ENCODE data around the gene LRP5. TPM values are rescaled to one million over a fixed set of nuclear protein-coding genes. Genes with fewer than 3 reads are reported as not detected.

Gene LRP5
- total and polyA plus RNA-seq, 9 of the 15 experiments (the other 6 are each of a cell fraction or from before 2014, with no cell fraction given), result 0.48 to 44.2 (median 13.5) TPM

- TF ChIP-seq, protein P1, sequence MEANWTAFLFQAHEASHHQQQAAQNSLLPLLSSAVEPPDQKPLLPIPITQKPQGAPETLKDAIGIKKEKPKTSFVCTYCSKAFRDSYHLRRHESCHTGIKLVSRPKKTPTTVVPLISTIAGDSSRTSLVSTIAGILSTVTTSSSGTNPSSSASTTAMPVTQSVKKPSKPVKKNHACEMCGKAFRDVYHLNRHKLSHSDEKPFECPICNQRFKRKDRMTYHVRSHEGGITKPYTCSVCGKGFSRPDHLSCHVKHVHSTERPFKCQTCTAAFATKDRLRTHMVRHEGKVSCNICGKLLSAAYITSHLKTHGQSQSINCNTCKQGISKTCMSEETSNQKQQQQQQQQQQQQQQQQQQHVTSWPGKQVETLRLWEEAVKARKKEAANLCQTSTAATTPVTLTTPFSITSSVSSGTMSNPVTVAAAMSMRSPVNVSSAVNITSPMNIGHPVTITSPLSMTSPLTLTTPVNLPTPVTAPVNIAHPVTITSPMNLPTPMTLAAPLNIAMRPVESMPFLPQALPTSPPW (CRISPR knock-in tag; IDR thresholded peaks at IDR 0.05), result peak; percentile 35; the same call in 1 of the 2 replicates
- TF ChIP-seq MAX (CRISPR knock-in tag; IDR thresholded peaks at IDR 0.05) (peak; percentile 78), CCNT2 (IDR thresholded peaks at IDR 0.05; ENCODE audit: borderline replicate concordance, extremely low read depth, insufficient read length, low read depth, low read length) (no peak), KDM1A (IDR thresholded peaks at IDR 0.05) (0 out of 4 replicates have a peak, but pooled peaks of 1 of the 2 experiments have one; percentile 4), XRCC4 (IDR thresholded peaks at IDR 0.05; ENCODE audit: extremely low read depth, insufficient read depth, insufficient read length) (no peak), ATF1 (CRISPR knock-in tag; IDR thresholded peaks at IDR 0.05) (no peak), ATF1 (tag; IDR thresholded peaks at IDR 0.05) (0 out of 2 replicates have a peak, but pooled peaks have one; percentile 12), RBM17 (IDR thresholded peaks at IDR 0.05; ENCODE audit: borderline replicate concordance, low read depth, low read length) (no peak), ZC3H4 (CRISPR knock-in tag; IDR thresholded peaks at IDR 0.05; ENCODE audit: borderline replicate concordance) (0 out of 2 replicates have a peak, but pooled peaks have one; percentile 43), DPF2 (IDR thresholded peaks at IDR 0.05) (0 out of 2 replicates have a peak, but pooled peaks have one; percentile 34)
- TF ChIP-seq, protein P2, sequence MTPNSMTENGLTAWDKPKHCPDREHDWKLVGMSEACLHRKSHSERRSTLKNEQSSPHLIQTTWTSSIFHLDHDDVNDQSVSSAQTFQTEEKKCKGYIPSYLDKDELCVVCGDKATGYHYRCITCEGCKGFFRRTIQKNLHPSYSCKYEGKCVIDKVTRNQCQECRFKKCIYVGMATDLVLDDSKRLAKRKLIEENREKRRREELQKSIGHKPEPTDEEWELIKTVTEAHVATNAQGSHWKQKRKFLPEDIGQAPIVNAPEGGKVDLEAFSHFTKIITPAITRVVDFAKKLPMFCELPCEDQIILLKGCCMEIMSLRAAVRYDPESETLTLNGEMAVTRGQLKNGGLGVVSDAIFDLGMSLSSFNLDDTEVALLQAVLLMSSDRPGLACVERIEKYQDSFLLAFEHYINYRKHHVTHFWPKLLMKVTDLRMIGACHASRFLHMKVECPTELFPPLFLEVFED (CRISPR knock-in tag; conservative IDR thresholded peaks at IDR 0.05), result peak; percentile 74
- TF ChIP-seq, protein P3, sequence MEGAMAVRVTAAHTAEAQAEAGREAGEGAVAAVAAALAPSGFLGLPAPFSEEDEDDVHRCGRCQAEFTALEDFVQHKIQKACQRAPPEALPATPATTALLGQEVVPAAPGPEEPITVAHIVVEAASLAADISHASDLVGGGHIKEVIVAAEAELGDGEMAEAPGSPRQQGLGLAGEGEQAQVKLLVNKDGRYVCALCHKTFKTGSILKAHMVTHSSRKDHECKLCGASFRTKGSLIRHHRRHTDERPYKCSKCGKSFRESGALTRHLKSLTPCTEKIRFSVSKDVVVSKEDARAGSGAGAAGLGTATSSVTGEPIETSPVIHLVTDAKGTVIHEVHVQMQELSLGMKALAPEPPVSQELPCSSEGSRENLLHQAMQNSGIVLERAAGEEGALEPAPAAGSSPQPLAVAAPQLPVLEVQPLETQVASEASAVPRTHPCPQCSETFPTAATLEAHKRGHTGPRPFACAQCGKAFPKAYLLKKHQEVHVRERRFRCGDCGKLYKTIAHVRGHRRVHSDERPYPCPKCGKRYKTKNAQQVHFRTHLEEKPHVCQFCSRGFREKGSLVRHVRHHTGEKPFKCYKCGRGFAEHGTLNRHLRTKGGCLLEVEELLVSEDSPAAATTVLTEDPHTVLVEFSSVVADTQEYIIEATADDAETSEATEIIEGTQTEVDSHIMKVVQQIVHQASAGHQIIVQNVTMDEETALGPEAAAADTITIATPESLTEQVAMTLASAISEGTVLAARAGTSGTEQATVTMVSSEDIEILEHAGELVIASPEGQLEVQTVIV (CRISPR knock-in tag; IDR thresholded peaks at IDR 0.05; ENCODE audit: borderline replicate concordance), result no peak
Observed at GRCh38 chr11:68269414-68270081, 42.8 kb upstream of the LRP5 start (continued).

All from K562 (cell line).